GM19238 (cell line): ENCODE measurements around the gene RPS6KB1.
"Not testable (repeated sequence)": the region's sequence is repeated elsewhere in the genome, so short reads cannot be mapped to it uniquely, and the experiment has no call there.

ENCODE experiments used
- DNase-seq: peaks from one replicate; pipeline ENCODE4 v3.0.0; 2011; ENCODE audit warnings: low spot score; ENCODE audit not compliant: insufficient read length

RPS6KB1 gene

DNA sequence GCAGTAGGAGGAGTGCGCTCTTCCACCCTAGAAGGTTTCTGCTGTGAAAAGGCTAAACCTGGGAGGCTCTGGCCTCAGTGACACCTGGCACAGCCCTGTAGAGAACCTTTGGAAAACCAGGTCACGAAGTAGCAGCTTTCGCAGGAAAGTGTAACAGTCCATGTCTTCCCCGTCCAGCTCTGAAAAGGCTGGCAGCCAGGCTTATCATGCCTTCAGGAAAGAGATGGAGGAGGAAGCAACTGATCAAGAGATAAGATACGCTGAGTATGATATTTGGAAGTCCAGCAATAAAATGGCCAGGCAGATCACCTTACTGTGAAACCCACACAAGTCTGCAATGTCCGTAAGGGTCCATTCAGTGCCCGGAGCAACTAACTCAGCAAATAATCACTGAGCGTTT, 22.4 kb upstream of the RPS6KB1 start:
- no peak for DNase-seq

DNA sequence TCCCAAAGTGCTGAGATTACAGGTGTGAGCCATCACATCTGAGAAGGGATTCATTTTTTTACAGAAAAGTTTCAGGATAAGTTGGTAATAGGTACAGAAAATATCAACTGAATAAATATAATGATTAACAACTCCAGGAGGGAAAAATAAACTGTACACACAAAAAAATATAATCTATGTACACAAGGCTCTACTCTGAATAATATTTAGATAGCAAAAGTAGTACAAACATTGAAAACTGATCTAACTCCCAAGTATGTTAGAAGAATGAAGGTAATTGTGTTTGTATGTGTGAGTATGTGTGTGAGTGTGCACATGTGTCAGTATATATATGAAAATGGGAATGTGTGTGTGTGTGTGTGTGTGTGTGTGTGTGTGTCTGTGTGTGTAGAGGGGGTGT, 20.6 kb upstream of the RPS6KB1 start:
- no peak for DNase-seq

DNA sequence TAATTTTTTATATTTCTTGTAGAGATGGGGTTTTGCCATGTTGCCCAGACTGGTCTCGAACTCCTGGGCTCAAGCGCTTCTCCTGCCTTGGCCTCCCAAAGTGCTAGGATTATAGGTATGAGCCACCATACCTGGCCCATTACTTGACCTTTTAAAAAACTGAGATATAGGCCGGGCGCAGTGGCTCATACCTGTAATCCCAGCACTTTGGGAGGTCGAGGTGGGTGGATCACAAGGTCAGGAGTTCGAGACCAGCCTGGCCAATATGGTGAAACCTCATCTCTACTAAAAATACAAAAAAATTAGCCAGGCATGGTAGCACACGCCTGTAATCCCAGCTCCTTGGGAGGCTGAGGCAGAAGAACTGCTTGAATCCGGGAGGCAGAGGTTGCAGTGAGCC, 19.5 kb upstream of the RPS6KB1 start:
- DNase-seq: not testable (repeated sequence)

- DNase-seq: no peak
Observed at GRCh38 chr17:59874376-59874775, 18.5 kb upstream of the RPS6KB1 start.

DNA sequence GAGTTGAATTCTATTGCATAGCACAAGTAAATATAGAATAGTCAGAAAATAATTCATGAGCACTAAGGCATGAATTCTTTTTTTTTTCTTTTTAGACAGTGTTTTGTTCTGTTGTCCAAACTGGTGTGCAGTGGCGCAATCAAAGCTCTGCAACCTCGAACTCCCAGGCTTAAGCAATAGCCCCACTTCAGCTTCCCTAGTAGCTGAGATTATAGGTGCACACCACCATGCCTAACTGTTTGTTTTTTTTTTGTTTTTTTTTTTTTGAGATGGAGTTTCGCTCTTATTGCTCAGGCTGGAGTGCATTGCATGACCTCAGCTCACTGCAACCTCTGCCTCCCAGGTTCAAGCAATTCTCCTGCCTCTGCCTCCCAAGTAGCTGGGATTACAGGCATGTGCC, 16.8 kb upstream of the RPS6KB1 start:
- DNase-seq: no peak

GRCh38 chr17:59877965-59878364, 15.0 kb upstream of the RPS6KB1 start:
- no peak for DNase-seq

DNA sequence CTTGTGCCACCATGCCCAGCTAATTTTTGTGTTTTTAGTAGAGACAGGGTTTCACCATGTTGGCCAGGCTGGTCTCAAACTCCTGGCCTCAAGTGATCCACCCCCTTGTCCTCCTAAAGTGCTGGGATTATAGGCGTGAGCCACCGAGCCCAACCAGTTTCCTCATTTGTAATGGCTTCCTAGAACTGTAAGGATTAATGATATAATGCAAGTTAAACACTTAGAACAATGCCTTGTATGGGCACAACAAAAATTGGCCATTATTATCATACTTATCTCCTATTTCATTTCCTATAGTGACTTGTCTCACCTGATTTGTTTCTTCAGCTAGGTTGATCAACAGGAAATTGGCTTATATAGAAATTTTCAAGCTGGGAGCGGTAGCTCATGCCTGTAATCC, 14.3 kb upstream of the RPS6KB1 start:
- no peak for DNase-seq

DNA sequence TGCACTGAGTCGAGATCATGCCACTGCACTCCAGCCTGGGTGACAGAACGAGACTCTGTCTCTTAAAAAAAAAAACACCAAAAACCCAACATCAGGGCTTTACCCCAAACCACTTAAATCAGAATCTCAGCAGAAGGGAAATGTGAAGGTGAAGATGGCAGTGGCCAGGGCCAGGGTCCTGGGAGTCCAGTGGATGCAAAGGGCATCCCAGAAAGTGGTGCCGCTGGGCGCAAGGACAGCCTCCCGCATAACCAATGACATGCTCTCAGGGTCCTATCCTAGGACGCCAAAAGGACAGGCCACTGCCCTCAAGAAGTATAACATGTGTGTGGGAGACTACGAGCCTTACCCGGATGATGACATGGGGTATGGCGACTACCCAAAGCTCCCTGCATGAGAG, 8.1 kb upstream of the RPS6KB1 start:
- no peak for DNase-seq

- DNase-seq: no peak
Observed at GRCh38 chr17:59888145-59888750, 4.7 kb upstream of the RPS6KB1 start.

GRCh38 chr17:59890720-59891119, 2.2 kb upstream of the RPS6KB1 start:
- no peak for DNase-seq

GRCh38 chr17:59892251-59892923, 534 bp upstream of the RPS6KB1 start:
- no peak for DNase-seq

GRCh38 chr17:59893676-59894100, 767 bp downstream of the RPS6KB1 start:
- DNase-seq: peak; percentile 7

GRCh38 chr17:59897090-59897489, 4.2 kb downstream of the RPS6KB1 start:
- DNase-seq: no peak

- DNase-seq: no peak
Observed at GRCh38 chr17:59899099-59899498, 6.2 kb downstream of the RPS6KB1 start.

DNA sequence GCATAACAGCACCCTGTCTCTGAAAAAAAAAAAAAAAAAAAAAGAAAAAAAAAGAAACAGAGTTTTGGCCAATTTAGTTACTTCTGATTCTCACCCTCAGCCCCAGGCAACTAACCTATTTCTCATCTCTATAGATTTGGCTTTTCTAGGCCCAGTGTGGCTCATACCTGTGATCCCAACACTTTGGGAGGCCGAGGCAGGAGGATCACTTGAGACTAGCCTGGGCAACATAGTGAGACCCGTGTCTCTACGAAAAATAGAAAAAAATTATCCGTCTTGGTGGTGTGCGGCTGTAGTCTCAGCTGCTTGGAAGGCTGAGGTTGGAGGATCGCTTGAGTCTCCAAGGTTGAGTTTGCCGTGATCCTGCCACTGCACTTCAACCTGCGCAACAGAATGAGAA, 8.7 kb downstream of the RPS6KB1 start:
- no peak for DNase-seq

- DNase-seq: no peak
Observed at GRCh38 chr17:59903455-59903854, 10.5 kb downstream of the RPS6KB1 start.

- DNase-seq: no peak
Observed at GRCh38 chr17:59907467-59907866, 14.5 kb downstream of the RPS6KB1 start.

GRCh38 chr17:59914274-59914854, 21.4 kb downstream of the RPS6KB1 start:
- DNase-seq: peak; percentile 10

- DNase-seq: no peak
Observed at GRCh38 chr17:59916446-59916845, 23.5 kb downstream of the RPS6KB1 start.

DNA sequence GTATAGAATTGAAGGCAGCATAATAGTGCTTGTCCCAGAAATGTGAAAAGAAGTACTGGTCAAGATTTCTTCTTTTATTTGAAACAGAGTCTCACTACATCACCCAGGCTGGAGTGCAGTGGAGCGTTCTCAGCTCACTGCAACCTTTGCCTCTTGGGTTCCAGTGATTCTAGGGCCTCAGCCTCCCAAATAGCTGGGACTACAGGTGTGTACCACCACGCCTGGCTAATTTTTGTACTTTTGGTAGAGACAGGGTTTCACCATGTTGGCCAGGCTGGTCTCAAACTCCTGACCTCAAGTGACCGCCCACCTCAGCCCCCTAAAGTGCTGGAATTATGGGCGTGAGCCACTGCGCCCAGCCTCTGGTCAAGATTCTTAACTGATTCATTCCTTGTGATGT, 27.7 kb downstream of the RPS6KB1 start:
- DNase-seq: not testable (repeated sequence)

GRCh38 chr17:59930121-59930520, 37.2 kb downstream of the RPS6KB1 start:
- DNase-seq: not testable (repeated sequence)

GRCh38 chr17:59930768-59931167, 37.8 kb downstream of the RPS6KB1 start:
- not testable (repeated sequence) for DNase-seq

DNA sequence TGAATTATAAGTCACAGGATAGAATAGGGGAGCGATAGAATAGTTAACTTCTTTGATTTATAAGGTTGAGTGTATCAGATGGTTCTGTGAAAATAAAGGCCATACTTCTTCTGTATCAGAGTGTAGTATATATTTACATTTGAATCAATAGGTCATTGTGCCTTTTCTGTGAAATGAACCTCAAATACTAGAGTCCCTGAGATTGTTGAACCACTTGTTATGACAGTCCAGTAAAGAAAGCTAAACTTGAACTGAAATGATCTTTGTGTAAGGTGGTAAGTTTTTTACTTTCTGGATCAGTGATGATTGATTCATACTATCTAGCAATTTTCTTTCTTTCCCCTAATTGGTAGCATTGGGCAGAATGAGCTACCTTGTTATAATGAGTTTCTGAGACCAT, 40.4 kb downstream of the RPS6KB1 start:
- DNase-seq: not testable (repeated sequence)
